HepG2 (cell line): ENCODE measurements around the gene CERS1. TPM values are rescaled to one million over a fixed set of nuclear protein-coding genes. Genes with fewer than 3 reads are reported as not detected.

Source experiments
- ATAC-seq: fragments of 200-7000 bp; cut with Tn5 transposase; 3 replicates; pipeline ENCODE4 v1.9.1; 2020; ENCODE audit warnings: mild to moderate bottlenecking, moderate library complexity
- BruUV-seq: library from RNA; stranded (reverse); fragments of 400-500 nt; replicated peaks from 2 replicates; lab custom pipeline; 2021; lab: Mats Ljungman, UMichigan
- CTCF ChIA-PET: fragments of 300-600 bp; formaldehyde crosslinking; extraction: SDS; loops from one replicate; lab custom pipeline; 2021; ENCODE audit warnings: low total read pairs, inconsistent platforms, low intra/inter-chr PET ratio; lab: Yijun Ruan, JAX
- POLR2A ChIA-PET: fragments of 350-600 bp; sonication (Branson Sonifier 250); formaldehyde crosslinking; loops from one replicate; lab custom pipeline; 2020; ENCODE audit warnings: antibody characterized with exemption, inconsistent platforms; lab: Yijun Ruan, JAX
- DNase-seq: peaks from one replicate; pipeline ENCODE4 v3.0.0-alpha.2; 2015; ENCODE audit warnings: low spot score
- FAIRE-seq: peaks from 3 replicates; lab custom pipeline; 2011; peaks lifted over from hg19 to GRCh38; lab: Jason Lieb, UNC
- H2AFZ ChIP-seq: one replicate; pipeline ENCODE4 v1.6.1; 2011; ENCODE audit warnings: low read length, inconsistent platforms
- H3K27ac ChIP-seq: fragments of 300-600 bp; 3 replicates; pipeline ENCODE4 v1.8.0; 2011; ENCODE audit warnings: mixed run types, mild to moderate bottlenecking, mixed read lengths, low read length, inconsistent platforms; ENCODE audit not compliant: insufficient read depth; ENCODE audit errors: extremely low read length
- H3K27me3 ChIP-seq, 2 experiments: fragments of 200-600 bp in 1 of 2; 2 replicates in 1 of 2; 3 replicates in 1 of 2; pipeline versions ENCODE4 v1.6.0 to v1.8.0; 2011; ENCODE audit warnings: low read length in 2 of 2, mild to moderate bottlenecking in 2 of 2, moderate library complexity in 2 of 2, inconsistent platforms in 1 of 2; ENCODE audit not compliant: insufficient read depth in 2 of 2, control insufficient read depth in 1 of 2
- H3K36me3 ChIP-seq, 2 experiments: fragments of 200-600 bp in 1 of 2; replicated peaks in 1 of 2; 2 replicates in 1 of 2; 3 replicates in 1 of 2; pipeline versions ENCODE4 v1.5.1 to v1.8.0; 2011; ENCODE audit warnings: low read length in 2 of 2, inconsistent platforms in 1 of 2; ENCODE audit not compliant: insufficient read depth in 2 of 2, control insufficient read depth in 1 of 2
- H3K4me1 ChIP-seq: 2 replicates; pipeline ENCODE4 v1.5.1; 2012; ENCODE audit warnings: low read length, inconsistent platforms; ENCODE audit not compliant: insufficient read depth
- H3K4me2 ChIP-seq: 2 replicates; pipeline ENCODE4 v1.6.0; 2011; ENCODE audit warnings: low read depth, low read length, inconsistent platforms
- H3K4me3 ChIP-seq, 3 experiments: fragments of 200-600 bp in 1 of 3; sonication (generic), shearing (Covaris generic) in 1 of 3; replicated peaks in 1 of 3; 2 replicates each; pipeline ENCODE4 v1.5.1; 2011 to 2016; ENCODE audit warnings: low read length in 3 of 3, inconsistent platforms in 2 of 3, low read depth in 2 of 3, mild to moderate bottlenecking in 2 of 3, control low read depth in 1 of 3, mixed read lengths in 1 of 3; ENCODE audit not compliant: insufficient read depth in 1 of 3
- H3K79me2 ChIP-seq: one replicate; pipeline ENCODE4 v1.6.1; 2011; ENCODE audit warnings: low read length, inconsistent platforms; ENCODE audit not compliant: insufficient read depth
- H3K9ac ChIP-seq: 2 replicates; pipeline ENCODE4 v1.6.0; 2011; ENCODE audit warnings: mild to moderate bottlenecking, low read depth, low read length, inconsistent platforms; ENCODE audit not compliant: insufficient read depth
- H3K9me3 ChIP-seq: 2 replicates; pipeline ENCODE4 v1.5.1; 2012; ENCODE audit warnings: mild to moderate bottlenecking, low read length
- H4K20me1 ChIP-seq: 2 replicates; pipeline ENCODE4 v1.6.0; 2011; ENCODE audit warnings: inconsistent platforms, mild to moderate bottlenecking, low read length, moderate library complexity; ENCODE audit not compliant: insufficient read depth
- AGO2 ChIP-seq: fragments of 200-400 bp; formaldehyde crosslinking; optimal IDR thresholded peaks from 2 replicates; pipeline ENCODE3; 2017; ENCODE audit warnings: mild to moderate bottlenecking, low read depth, low read length, moderate library complexity
- EHMT2 ChIP-seq: fragments of 200-600 bp; sonication (generic); IDR thresholded peaks from 2 replicates; pipeline ENCODE4 v1.7.0; 2017; ENCODE audit warnings: antibody characterized with exemption, low read depth, low read length, borderline replicate concordance
- HMGXB4 ChIP-seq, 2 experiments: sonication (generic) in 1 of 2; formaldehyde crosslinking in 1 of 2; IDR thresholded peaks; 2 replicates each; pipeline versions ENCODE4 v1.4.0 to v1.6.1; 2018 to 2020; ENCODE audit warnings: missing genetic modification reagents in 2 of 2, borderline replicate concordance in 1 of 2, low read depth in 1 of 2, mild to moderate bottlenecking in 1 of 2, missing biosample characterization in 1 of 2
- SRY ChIP-seq: sonication (generic); formaldehyde crosslinking; IDR thresholded peaks from 2 replicates; pipeline ENCODE4 v1.8.0; 2022; ENCODE audit warnings: mild to moderate bottlenecking, missing genetic modification reagents
- ZNF143 ChIP-seq: sonication (generic); formaldehyde crosslinking; IDR thresholded peaks from 2 replicates; pipeline ENCODE4 v1.4.0; 2020; ENCODE audit warnings: missing genetic modification reagents
- ZNF260 ChIP-seq: sonication (generic); formaldehyde crosslinking; IDR thresholded peaks from 2 replicates; pipeline ENCODE4 v1.4.0; 2020; ENCODE audit warnings: missing genetic modification reagents, low read depth, mild to moderate bottlenecking, borderline replicate concordance
- ZNF790 ChIP-seq: sonication (generic); formaldehyde crosslinking; IDR thresholded peaks from 2 replicates; pipeline ENCODE4 v1.8.0; 2022; ENCODE audit warnings: missing genetic modification reagents, mild to moderate bottlenecking, borderline replicate concordance
- ZSCAN22 ChIP-seq: sonication (generic); formaldehyde crosslinking; IDR thresholded peaks from 2 replicates; pipeline ENCODE4 v1.4.0; 2020; ENCODE audit warnings: mild to moderate bottlenecking, missing genetic modification reagents
- ZUFSP ChIP-seq: sonication (generic); formaldehyde crosslinking; IDR thresholded peaks from 2 replicates; pipeline ENCODE4 v1.9.0; 2021; ENCODE audit warnings: missing genetic modification reagents, mild to moderate bottlenecking, borderline replicate concordance
- WGBS: methylation state at CpG from one replicate; pipeline ENCODE4 v1.1.6; 2017; ENCODE audit warnings: low lambda C conversion rate; 5-methylcytosine and 5-hydroxymethylcytosine counted together
- in situ Hi-C: cut with HindIII; loops from 2 replicates; pipeline ENCODE4 v1.10.0; 2017; ENCODE audit warnings: low pct_unique_long_range_greater_than_20kb; ENCODE audit not compliant: extremely low pct_ligation_motif_present
- intact Hi-C: fragments of 100-400 bp; cut with micrococcal nuclease; formaldehyde crosslinking; loops from one replicate; pipeline ENCODE4 v1.10.0; 2022; ENCODE audit not compliant: unreplicated experiment
- polyA plus RNA-seq, 8 experiments: library from polyadenylated mRNA; depleted of rRNA in 3 of 8; stranded (reverse) in 7 of 8; unstranded in 1 of 8; fragments of >200 nt; fragmentation: Illumina TruSeq in 4 of 8; extraction: Trizol in 4 of 8; gene quantifications; 2 replicates each; pipeline versions ENCODE4 v1.2.1 to v1.2.3, GENCODE V29; 2011 to 2016; ENCODE audit warnings: low read depth in 4 of 8, missing spikeins in 1 of 8, mixed read lengths in 1 of 8; ENCODE audit not compliant: insufficient read depth in 1 of 8
- total RNA-seq, 5 experiments: library from RNA; depleted of rRNA; stranded (reverse); fragments of >200 nt; fragmentation: Illumina TruSeq; extraction: Trizol; gene quantifications; 2 replicates each; pipeline ENCODE4 v1.2.3, GENCODE V29; 2016; ENCODE audit warnings: low read depth in 1 of 5
- TF ChIP-seq, protein P1 (sequence below): sonication (generic); formaldehyde crosslinking; IDR thresholded peaks from 2 replicates; pipeline ENCODE4 v1.5.0; 2020; ENCODE audit warnings: missing genetic modification reagents, mild to moderate bottlenecking, borderline replicate concordance
- TF ChIP-seq, protein P2 (sequence below): sonication (generic); formaldehyde crosslinking; conservative IDR thresholded peaks from 2 replicates; pipeline ENCODE4 v1.5.0; 2020; ENCODE audit warnings: missing genetic modification reagents
- TF ChIP-seq, protein P3 (sequence below): IDR thresholded peaks from 2 replicates; pipeline ENCODE4 v1.6.1; 2012; ENCODE audit warnings: low read length, improper control_type of control experiment

Gene CERS1
- total and polyA plus RNA-seq, 2 of the 13 experiments (the other 11 are each of a cell fraction or from before 2014, with no cell fraction given): 4.6 to 9.8 TPM

DNA sequence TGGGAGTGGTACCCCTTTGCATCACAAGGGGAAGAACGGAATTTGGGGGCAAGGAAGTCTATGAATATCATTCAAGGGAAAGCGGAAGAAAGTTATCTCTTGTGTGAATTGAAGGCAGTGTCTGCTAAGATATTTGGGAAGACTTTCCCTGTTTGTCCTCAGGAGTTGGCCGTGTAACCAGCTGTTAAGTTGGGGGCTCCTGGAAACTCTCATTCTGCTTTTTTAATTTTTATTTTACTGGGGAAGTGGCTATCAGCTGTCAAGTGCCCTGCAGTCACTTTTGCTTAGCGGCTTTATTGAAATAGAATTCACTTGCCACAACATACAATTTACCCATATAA, 61.3 kb downstream of the CERS1 start:
- peaks cover 50% of the 10 kb centered on the region for H4K20me1 ChIP-seq
- intact Hi-C loops: loop anchor here (5.0 kb wide), 1 partner anchor 37 kb away; no protein-coding TSS in a partner anchor
- peak overlapping the region; percentile 74 to 80 (median 80); a peak in 5 of 6 replicates for H3K4me3 ChIP-seq
- H2AFZ ChIP-seq: no peak overlapping the region
- H3K79me2 ChIP-seq: peaks cover 74% of the 10 kb centered on the region
- no peaks in the 10 kb centered on the region for H3K9me3 ChIP-seq
- BruUV-seq: no TSS peak
- peak overlapping the region; percentile 75 for H3K27ac ChIP-seq
- in situ Hi-C loops: no loop called here
- TF ChIP-seq AGO2: no peak
- TF ChIP-seq SRY (CRISPR knock-in tag): no peak
- TF ChIP-seq, protein P1, sequence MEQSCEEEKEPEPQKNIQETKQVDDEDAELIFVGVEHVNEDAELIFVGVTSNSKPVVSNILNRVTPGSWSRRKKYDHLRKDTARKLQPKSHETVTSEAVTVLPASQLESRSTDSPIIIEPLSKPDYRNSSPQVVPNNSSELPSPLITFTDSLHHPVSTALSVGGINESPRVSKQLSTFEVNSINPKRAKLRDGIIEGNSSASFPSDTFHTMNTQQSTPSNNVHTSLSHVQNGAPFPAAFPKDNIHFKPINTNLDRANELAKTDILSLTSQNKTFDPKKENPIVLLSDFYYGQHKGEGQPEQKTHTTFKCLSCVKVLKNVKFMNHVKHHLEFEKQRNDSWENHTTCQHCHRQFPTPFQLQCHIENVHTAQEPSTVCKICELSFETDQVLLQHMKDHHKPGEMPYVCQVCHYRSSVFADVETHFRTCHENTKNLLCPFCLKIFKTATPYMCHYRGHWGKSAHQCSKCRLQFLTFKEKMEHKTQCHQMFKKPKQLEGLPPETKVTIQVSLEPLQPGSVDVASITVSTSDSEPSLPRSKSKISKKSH (CRISPR knock-in tag): no peak
- no peak for TF ChIP-seq HMGXB4 (CRISPR knock-in tag; IDR thresholded peaks at IDR 0.05; ENCODE audit: borderline replicate concordance in 1 of 2, low read depth in 1 of 2)
- TF ChIP-seq, protein P2, sequence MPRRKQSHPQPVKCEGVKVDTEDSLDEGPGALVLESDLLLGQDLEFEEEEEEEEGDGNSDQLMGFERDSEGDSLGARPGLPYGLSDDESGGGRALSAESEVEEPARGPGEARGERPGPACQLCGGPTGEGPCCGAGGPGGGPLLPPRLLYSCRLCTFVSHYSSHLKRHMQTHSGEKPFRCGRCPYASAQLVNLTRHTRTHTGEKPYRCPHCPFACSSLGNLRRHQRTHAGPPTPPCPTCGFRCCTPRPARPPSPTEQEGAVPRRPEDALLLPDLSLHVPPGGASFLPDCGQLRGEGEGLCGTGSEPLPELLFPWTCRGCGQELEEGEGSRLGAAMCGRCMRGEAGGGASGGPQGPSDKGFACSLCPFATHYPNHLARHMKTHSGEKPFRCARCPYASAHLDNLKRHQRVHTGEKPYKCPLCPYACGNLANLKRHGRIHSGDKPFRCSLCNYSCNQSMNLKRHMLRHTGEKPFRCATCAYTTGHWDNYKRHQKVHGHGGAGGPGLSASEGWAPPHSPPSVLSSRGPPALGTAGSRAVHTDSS (CRISPR knock-in tag): no peak
- TF ChIP-seq EHMT2: no peak
- TF ChIP-seq ZNF143 (CRISPR knock-in tag): no peak
- TF ChIP-seq ZSCAN22: no peak
- TF ChIP-seq, protein P3, sequence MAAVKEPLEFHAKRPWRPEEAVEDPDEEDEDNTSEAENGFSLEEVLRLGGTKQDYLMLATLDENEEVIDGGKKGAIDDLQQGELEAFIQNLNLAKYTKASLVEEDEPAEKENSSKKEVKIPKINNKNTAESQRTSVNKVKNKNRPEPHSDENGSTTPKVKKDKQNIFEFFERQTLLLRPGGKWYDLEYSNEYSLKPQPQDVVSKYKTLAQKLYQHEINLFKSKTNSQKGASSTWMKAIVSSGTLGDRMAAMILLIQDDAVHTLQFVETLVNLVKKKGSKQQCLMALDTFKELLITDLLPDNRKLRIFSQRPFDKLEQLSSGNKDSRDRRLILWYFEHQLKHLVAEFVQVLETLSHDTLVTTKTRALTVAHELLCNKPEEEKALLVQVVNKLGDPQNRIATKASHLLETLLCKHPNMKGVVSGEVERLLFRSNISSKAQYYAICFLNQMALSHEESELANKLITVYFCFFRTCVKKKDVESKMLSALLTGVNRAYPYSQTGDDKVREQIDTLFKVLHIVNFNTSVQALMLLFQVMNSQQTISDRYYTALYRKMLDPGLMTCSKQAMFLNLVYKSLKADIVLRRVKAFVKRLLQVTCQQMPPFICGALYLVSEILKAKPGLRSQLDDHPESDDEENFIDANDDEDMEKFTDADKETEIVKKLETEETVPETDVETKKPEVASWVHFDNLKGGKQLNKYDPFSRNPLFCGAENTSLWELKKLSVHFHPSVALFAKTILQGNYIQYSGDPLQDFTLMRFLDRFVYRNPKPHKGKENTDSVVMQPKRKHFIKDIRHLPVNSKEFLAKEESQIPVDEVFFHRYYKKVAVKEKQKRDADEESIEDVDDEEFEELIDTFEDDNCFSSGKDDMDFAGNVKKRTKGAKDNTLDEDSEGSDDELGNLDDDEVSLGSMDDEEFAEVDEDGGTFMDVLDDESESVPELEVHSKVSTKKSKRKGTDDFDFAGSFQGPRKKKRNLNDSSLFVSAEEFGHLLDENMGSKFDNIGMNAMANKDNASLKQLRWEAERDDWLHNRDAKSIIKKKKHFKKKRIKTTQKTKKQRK: no peak
- no peak for TF ChIP-seq ZNF790 (CRISPR knock-in tag)
- no peak for TF ChIP-seq ZUFSP (CRISPR knock-in tag)
- no peak for TF ChIP-seq ZNF260 (CRISPR knock-in tag)
- 82% methylated on average over 4 of the region's 4 CpGs for WGBS
- H3K9ac ChIP-seq: no peak overlapping the region
- ATAC-seq (no peak), DNase-seq (no peak), FAIRE-seq (no peak)
- POLR2A ChIA-PET: interaction anchor here (1.1 kb wide), 1 partner anchor 85 kb away, joined by 3 read pairs; the partner anchor contains the start of genes COPE and DDX49
- CTCF ChIA-PET: no interaction called here
- H3K4me2 ChIP-seq: peak overlapping the region; percentile 95
- H3K36me3 ChIP-seq: peaks cover 0 to 27% of the 10 kb centered on the region in 2 experiments; a peak in 3 of 5 replicates
- H3K4me1 ChIP-seq: peaks cover 71% of the 10 kb centered on the region
- no peaks in the 10 kb centered on the region; a peak in 1 of 5 replicates for H3K27me3 ChIP-seq
